NCI-H1092 treated with DMSO at 0.1 percent for 48 hours (cell line): Measurements from ENCODE around the gene ATP2B2.
A peak's percentile ranks its signal among the peaks of the same experiment; 100 is the strongest.
"Not testable (repeated sequence)": the region's sequence is repeated elsewhere in the genome, so short reads cannot be mapped to it uniquely, and the experiment has no call there.

Source experiments
- DNase-seq: peaks from one replicate; lab custom pipeline; 2025; lab: John Stamatoyannopoulos, UW

ATP2B2 gene

GRCh38 chr3:10298064-10298463, 207.3 kb downstream of the ATP2B2 start:
- DNase-seq: not testable (repeated sequence)

GRCh38 chr3:10294030-10294586, 211.3 kb downstream of the ATP2B2 start:
- no peak for DNase-seq

GRCh38 chr3:10292505-10293419, 212.6 kb downstream of the ATP2B2 start, which contains the start of gene GHRL:
TSS of gene GHRL (minus strand) at chr3:10292947. CDS start at chr3:10290180, 2,767 bp downstream.
- no peak for DNase-seq

GRCh38 chr3:10291641-10292040, 213.7 kb downstream of the ATP2B2 start:
- no peak for DNase-seq

- no peak for DNase-seq
Observed at GRCh38 chr3:10290481-10291176, 214.8 kb downstream of the ATP2B2 start.

GRCh38 chr3:10289787-10290355, 215.5 kb downstream of the ATP2B2 start:
- DNase-seq: no peak

- no peak for DNase-seq
Observed at GRCh38 chr3:10289077-10289476, 216.3 kb downstream of the ATP2B2 start.

GRCh38 chr3:10288575-10288960, 216.8 kb downstream of the ATP2B2 start:
- no peak for DNase-seq

- no peak for DNase-seq
Observed at GRCh38 chr3:10287936-10288574, 217.3 kb downstream of the ATP2B2 start.

- peak; percentile 61 for DNase-seq
Observed at GRCh38 chr3:10286596-10287295, 218.6 kb downstream of the ATP2B2 start.

GRCh38 chr3:10286133-10286524, 219.3 kb downstream of the ATP2B2 start:
- no peak for DNase-seq

GRCh38 chr3:10285272-10286132, 219.9 kb downstream of the ATP2B2 start:
- DNase-seq: no peak

- no peak for DNase-seq
Observed at GRCh38 chr3:10284496-10284895, 220.9 kb downstream of the ATP2B2 start.

GRCh38 chr3:10283638-10284037, 221.7 kb downstream of the ATP2B2 start:
- peak; percentile 48 for DNase-seq

GRCh38 chr3:10281951-10282350, 223.4 kb downstream of the ATP2B2 start:
- no peak for DNase-seq

- no peak for DNase-seq
Observed at GRCh38 chr3:10280571-10280970, 224.8 kb downstream of the ATP2B2 start.

GRCh38 chr3:10280177-10280529, 225.2 kb downstream of the ATP2B2 start:
- no peak for DNase-seq

GRCh38 chr3:10279384-10280176, 225.8 kb downstream of the ATP2B2 start:
- no peak for DNase-seq

- no peak for DNase-seq
Observed at GRCh38 chr3:10278501-10278900, 226.9 kb downstream of the ATP2B2 start.
